ENCODE results near the gene H2BK1.

The H2BK1 gene

DNA sequence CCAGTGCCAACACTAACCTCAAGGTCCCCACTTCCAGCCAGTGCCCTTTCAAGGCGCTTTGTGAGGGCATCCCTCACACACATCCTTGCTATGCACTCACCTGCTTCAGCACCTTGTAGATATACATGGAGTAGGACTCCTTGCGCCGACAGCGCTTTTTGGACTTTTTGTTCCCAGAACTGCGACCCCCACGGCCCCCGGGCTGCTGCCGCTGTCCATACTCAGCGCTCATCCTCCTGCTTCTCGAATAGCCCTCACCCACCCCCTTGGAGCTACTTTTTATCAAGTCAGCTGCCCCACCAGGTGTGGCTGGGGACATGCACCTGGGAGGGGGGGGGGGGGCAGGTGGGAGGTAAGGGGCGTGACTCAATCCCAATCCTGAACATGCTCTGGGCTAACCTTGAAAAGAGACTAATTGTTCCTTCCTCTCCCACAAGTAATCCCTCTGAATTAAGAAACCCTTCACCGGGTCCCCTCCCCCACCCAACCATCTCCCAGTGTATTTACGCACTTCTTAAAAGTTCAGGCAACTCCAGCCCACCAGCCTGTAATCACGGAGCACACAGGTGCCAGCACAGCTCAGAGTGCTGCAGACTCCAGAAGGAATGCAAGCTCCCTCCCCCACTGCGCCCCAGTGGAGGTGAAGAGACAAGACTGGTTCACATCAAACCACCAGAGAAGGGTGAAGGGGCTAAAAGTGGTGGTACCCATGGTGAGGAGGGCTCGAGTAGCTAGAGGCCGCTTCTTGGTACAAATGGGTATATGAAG, at the start of gene H2BK1:
TSS of gene H2BK1 (minus strand) at position 402 of the 768 bp plus-strand sequence. CDS start at position 232, 170 bp downstream.
- DNase-seq: no peak

- no peak for DNase-seq
Measured at GRCh38 chr7:151257990-151258389, 47.7 kb upstream of the H2BK1 start.

- no peak for DNase-seq
Measured at GRCh38 chr7:151256410-151257045, 46.2 kb upstream of the H2BK1 start.

GRCh38 chr7:151255390-151255789, 45.1 kb upstream of the H2BK1 start:
- no peak for DNase-seq

- no peak for DNase-seq
Measured at GRCh38 chr7:151254851-151255250, 44.6 kb upstream of the H2BK1 start.

DNA sequence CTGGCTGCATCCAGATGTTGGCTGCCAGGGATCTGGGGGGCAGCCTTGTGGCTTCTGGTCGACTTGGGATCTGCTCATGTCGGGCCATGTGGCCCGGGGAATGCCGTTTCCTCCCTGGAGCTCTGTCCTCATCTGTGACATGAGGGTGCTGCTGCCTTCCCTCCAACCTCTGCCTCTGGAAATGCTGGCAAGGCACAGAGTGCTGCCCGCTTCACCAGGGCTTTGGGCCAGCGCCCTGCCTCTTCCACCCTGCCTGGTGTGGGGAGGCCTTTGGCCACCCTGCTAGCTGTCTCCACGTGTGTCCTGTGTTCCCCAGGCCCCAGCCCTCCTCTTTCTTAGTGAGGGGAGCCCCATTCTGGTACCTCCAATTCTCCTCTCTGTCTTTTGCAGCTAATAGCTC, 44.0 kb upstream of the H2BK1 start:
- no peak for DNase-seq

GRCh38 chr7:151252961-151253711, 42.8 kb upstream of the H2BK1 start:
- DNase-seq: no peak

GRCh38 chr7:151252561-151252835, 42.2 kb upstream of the H2BK1 start:
- no peak for DNase-seq

DNA sequence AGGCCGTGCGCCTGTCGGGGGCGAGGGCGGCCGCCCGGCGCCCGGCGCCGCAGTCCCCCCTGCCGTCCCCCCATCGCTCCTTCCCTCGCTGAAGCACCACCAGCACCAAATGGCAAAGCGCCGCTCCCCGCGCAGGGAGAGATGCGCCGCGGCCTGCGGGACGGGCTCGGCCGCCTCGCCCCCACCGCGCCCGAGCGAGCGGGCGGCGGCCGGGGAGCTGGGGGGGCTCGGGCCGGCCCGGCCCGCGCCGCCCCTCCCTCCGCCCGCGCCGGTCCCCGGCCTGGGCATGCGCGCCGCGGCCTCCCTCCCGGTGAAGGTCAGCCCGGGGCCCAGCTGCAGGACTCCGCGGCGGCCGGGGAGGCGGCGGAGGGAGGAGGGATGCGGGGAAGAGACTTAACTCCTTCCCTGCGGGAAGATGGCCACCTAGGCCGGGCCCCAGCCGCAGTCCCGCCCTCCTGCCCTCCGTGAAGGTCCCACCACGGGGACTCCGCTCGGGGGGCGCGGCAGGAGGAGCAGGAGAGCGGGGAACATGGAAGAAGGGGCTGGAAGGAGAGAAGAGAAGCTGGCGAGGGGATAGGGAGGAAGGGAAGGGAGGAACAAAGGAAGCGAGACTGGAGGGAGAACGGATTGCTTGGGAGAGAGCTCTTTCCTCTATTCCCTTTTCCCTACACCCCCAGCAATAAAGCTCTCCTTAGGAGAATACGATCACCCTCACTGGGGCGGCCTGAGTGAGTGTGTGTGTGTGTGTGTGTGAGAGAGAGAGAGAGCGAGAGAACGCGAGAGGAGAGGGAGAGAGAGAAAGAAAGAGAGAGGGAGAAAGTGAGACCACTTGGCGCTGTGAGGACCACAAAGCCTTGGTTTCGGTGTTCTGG, 41.6 kb upstream of the H2BK1 start:
- peak; percentile 67 for DNase-seq

DNA sequence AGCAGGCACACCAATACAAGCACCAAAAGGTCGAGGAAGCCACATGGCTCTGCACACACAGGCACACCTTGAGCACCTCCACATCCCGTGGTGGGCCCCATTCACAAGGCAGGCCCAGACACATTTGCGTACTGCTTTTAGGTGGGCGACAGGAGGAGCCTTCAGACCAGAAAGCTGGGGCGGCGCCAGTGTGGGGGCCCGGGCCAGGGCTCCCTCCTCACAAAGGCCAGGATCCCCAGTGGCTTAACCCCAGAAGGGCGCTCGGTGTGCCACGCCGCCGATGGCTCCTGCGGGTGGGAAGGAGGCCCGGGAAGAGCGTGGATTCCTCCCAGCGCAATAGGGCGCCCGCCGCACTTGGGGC, 41.0 kb upstream of the H2BK1 start:
- DNase-seq: peak; percentile 65

DNA sequence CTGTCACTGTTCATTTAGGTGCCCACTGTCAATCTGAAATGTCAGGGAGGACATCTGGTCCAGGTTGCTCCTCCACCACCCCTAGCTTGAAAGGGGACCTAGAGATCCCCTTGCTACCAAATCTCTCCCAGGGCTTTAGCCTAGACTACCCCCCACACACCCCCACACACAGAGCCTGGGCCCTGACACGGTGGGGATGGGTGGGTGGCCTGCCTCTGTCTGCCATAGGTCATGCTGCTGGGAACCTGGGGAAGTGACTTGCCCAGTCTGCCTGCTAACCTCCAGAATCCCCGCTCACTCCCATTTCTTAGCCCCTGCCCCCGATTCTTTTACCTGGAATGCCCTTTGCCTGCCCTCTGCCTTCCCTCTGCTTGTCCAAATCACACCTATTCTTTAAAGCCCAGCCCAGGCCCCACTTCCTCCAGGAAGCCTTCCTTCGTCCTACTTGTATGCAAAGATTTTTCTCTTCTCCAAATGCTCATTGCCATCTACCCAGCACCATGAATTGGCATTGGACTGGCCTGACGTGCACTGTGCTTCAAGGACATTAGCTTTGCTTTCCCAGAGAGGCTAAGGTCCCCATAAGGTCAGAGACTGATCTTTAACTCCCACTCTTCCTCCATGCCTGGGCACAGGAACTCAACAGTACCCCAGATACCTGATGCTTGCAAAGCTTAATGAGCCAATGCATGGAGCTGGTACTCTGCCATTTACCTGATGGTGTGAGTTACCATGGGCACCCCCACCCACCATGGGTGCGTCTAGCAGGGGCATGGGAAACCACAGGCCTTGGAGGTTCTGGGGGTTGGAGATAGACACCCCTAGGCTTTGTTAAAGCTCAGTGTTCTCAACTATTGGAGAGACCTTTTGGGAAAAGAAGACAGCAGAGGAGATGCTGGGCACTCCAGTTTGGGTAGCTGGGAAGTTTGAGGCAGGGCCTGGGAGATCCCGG, 40.2 kb upstream of the H2BK1 start:
- no peak for DNase-seq

DNA sequence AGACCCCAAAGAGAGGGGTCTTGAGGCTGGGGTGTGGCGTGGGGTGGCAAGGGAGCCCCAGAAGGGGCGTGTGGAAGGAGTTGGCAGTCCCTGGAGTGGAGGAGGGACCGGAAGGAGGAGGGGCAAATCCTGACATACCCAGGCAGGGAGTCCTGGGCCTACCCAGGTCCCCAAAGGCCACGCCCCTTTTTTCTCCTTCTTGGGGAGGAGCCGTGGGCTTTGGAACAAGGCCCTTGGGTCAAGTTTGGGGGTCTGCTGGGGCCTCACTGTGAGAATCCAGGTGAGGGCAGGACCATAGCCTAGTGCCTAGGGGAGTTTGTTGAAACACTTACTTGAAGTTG, 39.4 kb upstream of the H2BK1 start:
- no peak for DNase-seq

DNA sequence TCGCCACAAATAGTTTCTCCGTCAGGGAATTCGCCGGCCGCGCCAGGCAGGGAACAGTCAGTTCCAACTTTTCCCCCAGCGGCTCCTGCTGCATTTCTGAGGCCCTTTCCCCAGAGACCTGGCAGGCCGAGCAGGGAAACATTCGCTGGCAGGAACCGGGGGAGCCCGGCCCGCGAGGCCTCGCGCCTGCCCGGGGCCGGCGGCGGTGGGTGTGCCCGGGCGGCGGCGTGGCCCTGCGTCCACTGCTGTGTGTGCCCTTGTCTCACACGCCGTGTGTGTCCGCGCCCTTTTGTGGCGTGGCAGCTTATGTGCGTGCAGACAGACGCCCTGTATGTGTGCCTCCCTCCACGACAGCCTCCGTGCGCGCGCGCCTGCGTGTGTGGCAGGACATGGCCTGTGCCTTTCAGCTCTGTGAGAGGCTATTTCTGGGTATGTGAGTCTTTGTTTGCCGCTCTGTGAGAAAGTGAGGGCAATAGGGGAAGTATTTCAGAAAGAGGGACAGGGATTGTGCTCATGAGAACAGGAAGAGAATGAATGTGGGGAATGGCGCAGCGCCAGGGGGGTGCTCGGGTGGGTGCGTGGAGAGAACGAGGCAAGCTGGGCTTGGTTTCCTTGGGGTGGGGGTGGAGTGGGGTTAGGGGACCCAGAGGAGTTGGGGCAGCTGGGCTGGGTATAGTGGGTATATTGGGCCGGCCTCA, 38.9 kb upstream of the H2BK1 start:
- DNase-seq: no peak

- peak; percentile 62 for DNase-seq
Measured at GRCh38 chr7:151248346-151249033, 38.2 kb upstream of the H2BK1 start, which contains the start of gene SMARCD3. Gene SMARCD3, minus strand, starts transcription at chr7:151248694. Its CDS starts 132 bp downstream, at chr7:151248562.

DNA sequence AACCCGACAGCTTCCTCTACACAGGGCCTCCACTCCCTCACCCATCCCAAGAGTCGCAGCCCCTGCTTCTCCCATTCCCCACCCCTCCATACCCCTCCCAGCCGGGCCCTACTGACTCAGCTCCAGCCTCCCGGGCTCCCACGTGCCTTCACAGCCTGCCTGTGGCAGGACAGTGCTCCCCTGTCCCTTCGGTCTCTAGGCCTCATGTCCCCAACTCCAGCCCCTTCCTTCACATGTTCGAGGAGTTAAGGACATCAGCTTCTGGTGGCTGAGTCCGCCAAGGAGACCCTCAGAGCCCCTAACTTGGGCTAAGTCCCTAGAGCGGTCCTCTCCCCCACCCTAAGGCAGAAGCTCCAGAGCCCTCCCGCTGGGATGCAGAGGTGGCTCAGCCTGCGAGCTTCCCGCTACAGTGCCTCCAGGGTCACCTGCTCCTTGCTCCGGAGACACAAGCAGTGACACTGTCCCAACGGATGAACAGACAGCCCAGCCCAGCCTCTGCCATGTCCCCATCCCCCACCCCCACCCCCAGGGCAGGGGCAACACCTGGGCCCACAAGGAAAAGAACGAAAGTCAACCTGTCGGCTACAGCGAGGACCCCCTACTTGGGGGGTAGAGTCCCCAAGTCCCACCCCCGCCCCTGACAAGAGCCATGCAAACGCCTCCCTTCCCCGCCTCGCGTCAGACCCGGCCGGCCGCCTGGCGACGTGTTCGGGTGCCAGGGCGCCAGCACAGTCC, 37.5 kb upstream of the H2BK1 start:
- no peak for DNase-seq

DNA sequence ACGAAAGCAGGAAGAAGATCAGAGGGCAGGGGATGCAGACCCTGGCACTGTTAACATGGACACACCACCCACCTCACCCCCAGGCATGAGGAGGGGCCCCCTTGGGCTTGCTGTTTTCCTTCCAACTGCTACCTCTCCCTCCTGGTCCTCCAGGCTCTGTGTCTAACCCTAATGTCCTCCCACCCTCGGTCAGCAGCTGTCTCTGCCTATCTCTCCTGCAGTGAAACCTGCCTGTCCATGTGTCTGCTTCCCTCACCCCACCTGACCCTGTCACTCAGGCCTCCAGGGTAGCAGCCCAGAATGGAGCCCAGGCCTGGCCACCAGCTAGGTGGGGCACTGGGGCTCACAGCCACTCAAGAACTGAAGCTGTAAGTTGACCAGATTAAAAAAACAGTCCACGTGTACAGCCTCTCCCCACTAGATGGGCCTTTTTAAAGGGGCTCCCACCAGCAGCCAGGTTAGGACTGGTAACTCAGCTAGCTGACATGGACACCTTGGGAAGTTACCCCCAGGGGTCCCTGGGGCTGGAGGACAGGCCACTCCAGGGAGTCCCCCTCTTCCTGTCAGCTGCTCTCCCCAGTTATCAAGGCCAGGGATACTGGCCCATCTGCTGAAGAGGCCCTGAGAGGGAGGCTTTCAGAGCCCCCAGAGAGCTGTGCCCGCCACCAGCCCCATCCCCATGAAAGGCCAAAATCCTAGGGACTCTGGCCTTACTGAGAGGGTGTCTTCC, 36.7 kb upstream of the H2BK1 start:
- no peak for DNase-seq

DNA sequence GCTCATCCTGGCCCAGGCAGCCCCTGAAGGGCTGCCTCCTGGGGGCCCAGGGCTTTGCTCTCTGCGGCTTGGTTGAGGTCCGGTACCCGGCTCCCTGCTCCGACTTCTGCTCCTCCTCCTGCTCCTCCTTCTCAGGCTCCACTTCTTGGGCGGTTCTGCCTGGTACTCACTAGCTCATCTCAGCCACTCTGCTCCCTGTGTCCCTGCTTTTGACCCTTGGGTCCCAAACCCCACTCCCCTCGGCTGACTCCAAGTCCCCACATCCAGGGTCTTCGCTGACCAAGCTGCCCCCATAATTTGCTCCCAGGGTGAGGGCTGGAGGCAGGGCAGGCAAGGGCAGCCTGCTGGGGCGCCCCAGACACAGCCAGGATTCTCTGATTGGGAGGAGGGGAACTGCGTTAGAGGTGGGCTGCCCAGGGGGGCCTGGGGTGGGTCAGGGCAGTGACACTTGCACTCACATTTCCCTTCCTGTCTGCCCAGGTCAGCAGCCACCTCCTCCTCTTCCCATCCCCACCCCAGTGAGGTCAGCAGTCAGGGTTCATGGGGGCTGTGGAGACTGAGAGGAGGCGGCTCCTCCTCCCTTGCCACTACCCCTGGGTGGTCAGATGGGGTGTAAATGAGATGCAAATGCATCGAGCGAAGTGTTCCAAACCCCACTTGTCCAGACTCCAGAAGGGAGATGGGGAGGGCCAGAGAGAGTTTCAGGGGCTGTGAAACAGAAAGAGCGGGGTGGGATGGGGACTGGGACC, 36.0 kb upstream of the H2BK1 start:
- DNase-seq: no peak

- DNase-seq: peak; percentile 49
Measured at GRCh38 chr7:151245360-151246101, 35.2 kb upstream of the H2BK1 start.
